GM12892 (cell line): ENCODE results near the gene HIPK4.

Experiments used
- POLR2A ChIP-seq: IDR thresholded peaks from 2 replicates; pipeline ENCODE4 v1.6.1; 2011; ENCODE audit warnings: low read depth, low read length, control low read depth
- POLR2AphosphoS5 ChIP-seq: IDR thresholded peaks from 2 replicates; pipeline ENCODE4 v1.6.1; 2011; ENCODE audit warnings: low read depth, low read length, control low read depth

- TF ChIP-seq POLR2A (no peak), POLR2AphosphoS5 (no peak)
These were observed at the start of gene HIPK4 for GRCh38 chr19:40390084-40390742.
